OCI-LY7 (cell line): ENCODE data around the gene DDX20. TPM values are rescaled to one million over a fixed set of nuclear protein-coding genes. Genes with fewer than 3 reads are reported as not detected.

Experiments used
- BruUV-seq: library from RNA; stranded (reverse); fragments of 400-500 nt; replicated peaks from 2 replicates; lab custom pipeline; 2021; lab: Mats Ljungman, UMichigan
- CTCF ChIA-PET: fragments of 300-600 bp; sonication (Branson Sonifier 250); formaldehyde crosslinking; loops from one replicate; lab custom pipeline; 2022; ENCODE audit warnings: antibody characterized with exemption; ENCODE audit not compliant: unreplicated experiment; lab: Charles Lee
- POLR2A ChIA-PET: fragments of 300-600 bp; sonication (Branson Sonifier 250); formaldehyde crosslinking; loops from one replicate; lab custom pipeline; 2022; ENCODE audit warnings: antibody characterized with exemption; lab: Charles Lee
- DNase-seq: peaks from one replicate; pipeline ENCODE4 v3.0.0-alpha.2; 2015; ENCODE audit warnings: low spot score
- H2AFZ ChIP-seq: fragments of 200-600 bp; sonication (generic), shearing (Covaris generic); 2 replicates; pipeline ENCODE4 v1.6.1; 2014; ENCODE audit warnings: mild to moderate bottlenecking, antibody characterized with exemption, low read length, moderate library complexity
- H3K27ac ChIP-seq: fragments of 200-600 bp; sonication (generic); 2 replicates; pipeline ENCODE4 v1.5.1; 2014; ENCODE audit warnings: mixed run types, low read depth, mild to moderate bottlenecking, moderate library complexity, low read length, inconsistent platforms; ENCODE audit not compliant: poor library complexity, severe bottlenecking
- H3K36me3 ChIP-seq: fragments of 200-600 bp; sonication (generic); 2 replicates; pipeline ENCODE4 v1.6.1; 2014; ENCODE audit warnings: mild to moderate bottlenecking, antibody characterized with exemption, low read length, moderate library complexity, mixed read lengths; ENCODE audit not compliant: insufficient read depth
- H3K4me1 ChIP-seq: fragments of 200-600 bp; sonication (generic); 2 replicates; pipeline ENCODE4 v1.5.1; 2014; ENCODE audit warnings: mild to moderate bottlenecking, low read length; ENCODE audit not compliant: insufficient read depth, poor library complexity, severe bottlenecking
- H3K4me2 ChIP-seq: fragments of 200-600 bp; sonication (generic); 2 replicates; pipeline ENCODE4 v1.6.1; 2014; ENCODE audit warnings: mild to moderate bottlenecking, low read length
- H3K4me3 ChIP-seq: fragments of 200-600 bp; sonication (generic); 2 replicates; pipeline ENCODE4 v1.5.1; 2014; ENCODE audit warnings: mild to moderate bottlenecking, low read depth, low read length; ENCODE audit not compliant: poor library complexity, severe bottlenecking
- H3K79me2 ChIP-seq: fragments of 200-600 bp; sonication (generic); 2 replicates; pipeline ENCODE4 v1.6.1; 2016; ENCODE audit warnings: low read depth, mild to moderate bottlenecking, low read length, moderate library complexity, mixed read lengths; ENCODE audit not compliant: insufficient read depth
- H3K9me2 ChIP-seq: fragments of 200-600 bp; sonication (generic); 2 replicates; pipeline ENCODE4 v1.6.1; 2016; ENCODE audit warnings: mild to moderate bottlenecking, low read length, mixed read lengths; ENCODE audit not compliant: insufficient read depth
- H3K9me3 ChIP-seq: fragments of 200-600 bp; sonication (generic); 2 replicates; pipeline ENCODE4 v1.6.1; 2014; ENCODE audit warnings: mild to moderate bottlenecking, mixed run types, low read length, mixed read lengths
- H4K20me1 ChIP-seq: fragments of 200-600 bp; sonication (generic); 2 replicates; pipeline ENCODE4 v1.6.1; 2014; ENCODE audit warnings: mild to moderate bottlenecking, antibody characterized with exemption, low read length, moderate library complexity, mixed read lengths; ENCODE audit not compliant: insufficient read depth
- EZH2phosphoT487 ChIP-seq: fragments of 200-600 bp; sonication (generic); IDR thresholded peaks from 2 replicates; pipeline ENCODE4 v1.6.1; 2018; ENCODE audit warnings: low read depth, borderline replicate concordance, mild to moderate bottlenecking, mixed run types, antibody characterized with exemption, low read length, moderate library complexity, mixed read lengths
- intact Hi-C: fragments of 100-400 bp; cut with micrococcal nuclease; formaldehyde crosslinking; loops from one replicate; pipeline ENCODE4 v1.10.0; 2022; ENCODE audit not compliant: unreplicated experiment
- total RNA-seq, 2 experiments: library from RNA; depleted of rRNA in 1 of 2; stranded (reverse); fragments of >200 nt in 1 of 2; shearing (Covaris generic) in 1 of 2; gene quantifications; 2 replicates each; pipeline ENCODE4 v1.2.3, GENCODE V29; 2014 to 2022
- TF ChIP-seq, protein P1 (sequence below): fragments of 200-600 bp; sonication (generic); conservative IDR thresholded peaks from 2 replicates; pipeline ENCODE4 v1.5.1; 2014; ENCODE audit warnings: mild to moderate bottlenecking, antibody characterized with exemption, low read length, moderate library complexity, mixed read lengths

The DDX20 gene
- total RNA-seq, 2 experiments from 2014 or later: 30.0 to 32.9 TPM

DNA sequence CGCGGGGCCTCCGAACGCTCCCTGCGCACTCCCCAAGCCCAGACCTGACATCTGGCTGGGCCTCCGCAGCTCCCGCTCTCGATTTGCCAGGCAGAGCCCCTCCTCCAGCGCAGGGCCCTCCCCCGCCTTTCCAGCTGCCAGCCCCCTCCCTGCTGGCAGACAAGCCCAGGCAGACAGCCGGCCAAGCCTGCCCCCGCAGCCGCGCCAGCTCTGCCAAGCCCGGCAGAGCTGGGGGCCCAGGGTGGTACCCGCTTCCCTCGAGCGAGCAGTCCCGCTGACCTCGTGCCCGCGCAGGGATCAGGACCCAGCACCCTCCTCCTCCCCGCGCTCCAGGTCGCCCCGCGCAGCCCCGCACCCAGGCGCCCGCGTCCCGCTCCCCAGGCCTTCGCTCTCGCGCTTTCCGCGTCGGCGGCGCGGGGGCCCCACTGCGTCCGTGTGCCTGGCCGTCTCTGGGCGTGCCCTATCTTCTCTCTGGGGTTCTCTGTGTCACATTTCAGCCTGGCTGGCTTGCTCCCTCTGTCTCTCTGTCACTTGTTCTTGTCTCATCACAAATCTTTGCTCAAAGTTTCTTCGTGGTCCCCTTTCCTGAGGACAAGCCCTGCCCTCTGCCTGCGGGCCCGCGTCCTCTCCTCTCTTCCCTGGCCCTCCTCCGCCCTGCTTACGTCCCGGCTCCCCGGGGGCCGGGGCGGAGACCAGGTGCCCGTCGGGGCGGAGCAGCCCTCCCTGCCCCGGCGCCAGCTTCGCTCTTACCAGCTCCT, 17.1 kb upstream of the DDX20 start:
- peak; percentile 65 for DNase-seq
- H3K4me1 ChIP-seq: peaks cover 32% of the 10 kb centered on the region
- no peaks in the 10 kb centered on the region for H3K36me3 ChIP-seq
- peak overlapping the region; percentile 73 for H2AFZ ChIP-seq
- H3K9me2 ChIP-seq: no peaks in the 10 kb centered on the region
- H3K4me3 ChIP-seq: peak overlapping the region; percentile 78
- no peak for TF ChIP-seq EZH2phosphoT487
- TF ChIP-seq, protein P1, sequence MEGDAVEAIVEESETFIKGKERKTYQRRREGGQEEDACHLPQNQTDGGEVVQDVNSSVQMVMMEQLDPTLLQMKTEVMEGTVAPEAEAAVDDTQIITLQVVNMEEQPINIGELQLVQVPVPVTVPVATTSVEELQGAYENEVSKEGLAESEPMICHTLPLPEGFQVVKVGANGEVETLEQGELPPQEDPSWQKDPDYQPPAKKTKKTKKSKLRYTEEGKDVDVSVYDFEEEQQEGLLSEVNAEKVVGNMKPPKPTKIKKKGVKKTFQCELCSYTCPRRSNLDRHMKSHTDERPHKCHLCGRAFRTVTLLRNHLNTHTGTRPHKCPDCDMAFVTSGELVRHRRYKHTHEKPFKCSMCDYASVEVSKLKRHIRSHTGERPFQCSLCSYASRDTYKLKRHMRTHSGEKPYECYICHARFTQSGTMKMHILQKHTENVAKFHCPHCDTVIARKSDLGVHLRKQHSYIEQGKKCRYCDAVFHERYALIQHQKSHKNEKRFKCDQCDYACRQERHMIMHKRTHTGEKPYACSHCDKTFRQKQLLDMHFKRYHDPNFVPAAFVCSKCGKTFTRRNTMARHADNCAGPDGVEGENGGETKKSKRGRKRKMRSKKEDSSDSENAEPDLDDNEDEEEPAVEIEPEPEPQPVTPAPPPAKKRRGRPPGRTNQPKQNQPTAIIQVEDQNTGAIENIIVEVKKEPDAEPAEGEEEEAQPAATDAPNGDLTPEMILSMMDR: no peak
- peak overlapping the region; percentile 88 for H3K4me2 ChIP-seq
- CTCF ChIA-PET: interaction anchor here (0.6 to 1.6 kb wide), 7 partner anchors 9 to 1334 kb away, joined by 3 to 13 read pairs (median 3); partner anchors contain the start of gene LRIG2
- peak overlapping the region; percentile 44 for H3K27ac ChIP-seq
- POLR2A ChIA-PET: interaction anchor here (0.5 to 3.1 kb wide), 12 partner anchors 9 to 1126 kb away, joined by 3 to 26 read pairs (median 5); no protein-coding TSS in a partner anchor
- no peaks in the 10 kb centered on the region for H3K79me2 ChIP-seq
- H3K9me3 ChIP-seq: no peaks in the 10 kb centered on the region
- H4K20me1 ChIP-seq: no peaks in the 10 kb centered on the region
- BruUV-seq: no TSS peak
- intact Hi-C loops: loop anchor here (1.0 to 5.0 kb wide), 2 partner anchors 17 to 231 kb away; partner anchors contain the start of gene DDX20

DNA sequence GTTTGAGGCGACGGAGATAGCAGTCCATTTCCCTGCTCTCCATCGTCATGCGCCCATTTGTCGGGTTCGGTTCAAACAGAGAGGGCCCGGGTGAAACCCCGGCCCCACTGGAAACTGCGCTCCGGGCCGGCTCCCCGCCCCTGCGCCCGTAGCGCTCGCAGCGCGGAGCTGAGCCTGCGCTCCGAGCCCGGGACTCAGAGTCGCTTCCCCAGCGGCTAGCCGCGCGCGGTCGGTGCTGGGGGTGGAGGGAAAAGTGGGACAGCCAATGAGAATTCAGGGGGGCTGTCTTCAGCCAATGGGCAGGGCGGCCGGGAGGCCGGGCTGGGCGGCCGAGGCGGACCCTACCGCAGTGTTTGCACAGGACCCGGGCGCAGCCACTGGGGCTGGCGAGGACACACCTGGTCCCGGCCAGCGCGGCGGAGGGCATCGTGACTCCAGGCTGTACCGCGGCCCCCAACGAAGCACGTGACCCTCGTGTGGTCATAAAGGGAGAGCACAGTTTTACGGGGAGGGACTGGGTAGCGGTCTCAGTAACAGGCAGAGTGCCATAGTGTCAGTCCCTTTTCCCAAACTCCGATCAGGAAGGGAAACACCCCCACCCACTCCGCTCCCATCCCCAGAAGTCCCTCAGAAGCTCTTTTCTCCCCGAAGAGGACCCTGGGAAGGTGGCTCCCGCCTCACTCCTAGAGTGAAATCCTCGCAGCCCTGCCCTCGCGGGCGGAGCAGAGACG, 16.3 kb upstream of the DDX20 start, which contains the start of gene INKA2:
Gene INKA2, minus strand, starts transcription at position 202 of the 731 bp plus-strand sequence. Its CDS starts 153 bp downstream, at position 49.
- TF ChIP-seq, protein P1: no peak; the same call in 1 of the 2 replicates
- TF ChIP-seq EZH2phosphoT487: no peak
- Histone ChIP-seq H3K4me2 (peak within 1 kb of the TSS; percentile 88), H4K20me1 (no peaks in the 10 kb centered on the region), H3K4me1 (peaks cover 32% of the 10 kb centered on the region), H3K36me3 (no peaks in the 10 kb centered on the region), H3K27ac (peak within 1 kb of the TSS; percentile 44), H3K9me3 (no peaks in the 10 kb centered on the region), H3K79me2 (no peaks in the 10 kb centered on the region), H2AFZ (peak within 1 kb of the TSS; percentile 73), H3K9me2 (no peaks in the 10 kb centered on the region), H3K4me3 (peak within 1 kb of the TSS; percentile 78)
- no TSS peak for BruUV-seq
- POLR2A ChIA-PET: interaction anchor here (0.5 to 3.1 kb wide), 11 partner anchors 8 to 658 kb away, joined by 3 to 26 read pairs (median 6); no protein-coding TSS in a partner anchor
- intact Hi-C loops: loop anchor here (1.0 to 5.0 kb wide), 2 partner anchors 16 to 232 kb away; partner anchors contain the start of gene DDX20
- CTCF ChIA-PET: interaction anchor here (0.8 to 1.6 kb wide), 3 partner anchors 8 to 21 kb away, joined by 3 to 13 read pairs (median 3); no protein-coding TSS in a partner anchor
- peak; percentile 87 for DNase-seq
